GM12878 (cell line): ENCODE results near the gene TH. TPM values are rescaled to one million over a fixed set of nuclear protein-coding genes. Genes with fewer than 3 reads are reported as not detected.

Experiments
- CEBPB ChIP-seq, 2 experiments: fragments of 150-350 bp in 1 of 2; IDR thresholded peaks; 2 replicates each; pipeline ENCODE4 v1.6.1; 2012 to 2014; ENCODE audit warnings: low read depth in 2 of 2, low read length in 2 of 2, borderline replicate concordance in 1 of 2, inconsistent platforms in 1 of 2
- CEBPZ ChIP-seq: fragments of 150-350 bp; IDR thresholded peaks from 2 replicates; pipeline ENCODE4 v1.6.1; 2016; ENCODE audit warnings: low read depth, low read length
- CHD2 ChIP-seq: IDR thresholded peaks from 2 replicates; pipeline ENCODE4 v1.6.1; 2011; ENCODE audit warnings: low read depth, low read length, improper control_type of control experiment, borderline replicate concordance
- E2F4 ChIP-seq: IDR thresholded peaks from 2 replicates; pipeline ENCODE4 v1.6.1; 2012; ENCODE audit warnings: low read depth, low read length, improper control_type of control experiment
- ELK1 ChIP-seq: IDR thresholded peaks from 2 replicates; pipeline ENCODE4 v1.6.1; 2012; ENCODE audit warnings: low read depth, low read length, improper control_type of control experiment
- EP300 ChIP-seq, 2 experiments: fragments of 150-350 bp in 1 of 2; IDR thresholded peaks; 2 replicates each; pipeline ENCODE4 v1.6.1; 2011 to 2012; ENCODE audit warnings: low read depth in 2 of 2, low read length in 2 of 2, borderline replicate concordance in 1 of 2, improper control_type of control experiment in 1 of 2, inconsistent platforms in 1 of 2; ENCODE audit not compliant: control insufficient read depth in 1 of 2
- FOXK2 ChIP-seq: fragments of 450-650 bp; IDR thresholded peaks from 2 replicates; pipeline ENCODE4 v1.6.1; 2017; ENCODE audit warnings: mild to moderate bottlenecking, moderate library complexity
- IKZF1 ChIP-seq: fragments of 450-650 bp; conservative IDR thresholded peaks from 2 replicates; pipeline ENCODE4 v1.6.1; 2017; ENCODE audit warnings: antibody characterized with exemption, mild to moderate bottlenecking
- IRF4 ChIP-seq: IDR thresholded peaks from 2 replicates; pipeline ENCODE4 v1.6.1; 2011; ENCODE audit warnings: low read depth, low read length
- JUNB ChIP-seq: IDR thresholded peaks from 2 replicates; pipeline ENCODE4 v1.6.1; 2016; ENCODE audit warnings: antibody characterized with exemption, mild to moderate bottlenecking
- RAD21 ChIP-seq: IDR thresholded peaks from 2 replicates; pipeline ENCODE4 v1.6.1; 2011; ENCODE audit warnings: mild to moderate bottlenecking, low read depth, low read length, moderate library complexity; ENCODE audit not compliant: insufficient read depth
- RB1 ChIP-seq: fragments of 450-650 bp; formaldehyde crosslinking; IDR thresholded peaks from 2 replicates; pipeline ENCODE4 v1.6.1; 2017; ENCODE audit warnings: mild to moderate bottlenecking, borderline replicate concordance
- RCOR1 ChIP-seq: conservative IDR thresholded peaks from 2 replicates; pipeline ENCODE4 v1.6.1; 2012; ENCODE audit warnings: low read depth, low read length, improper control_type of control experiment
- RFX5 ChIP-seq: IDR thresholded peaks from 2 replicates; pipeline ENCODE4 v1.6.1; 2011; ENCODE audit warnings: low read depth, low read length, improper control_type of control experiment
- SMC3 ChIP-seq: IDR thresholded peaks from 2 replicates; pipeline ENCODE4 v1.6.1; 2011; ENCODE audit warnings: low read length, improper control_type of control experiment, borderline replicate concordance
- SRF ChIP-seq, 2 experiments: IDR thresholded peaks; 2 replicates each; pipeline ENCODE4 v1.6.1; 2011; ENCODE audit warnings: low read depth in 2 of 2, low read length in 2 of 2, mild to moderate bottlenecking in 1 of 2, moderate library complexity in 1 of 2
- TCF12 ChIP-seq: IDR thresholded peaks from 2 replicates; pipeline ENCODE4 v1.6.1; 2011; ENCODE audit warnings: low read depth, mild to moderate bottlenecking, low read length
- YY1 ChIP-seq: IDR thresholded peaks from 2 replicates; pipeline ENCODE4 v1.6.1; 2011; ENCODE audit warnings: low read depth, mild to moderate bottlenecking, low read length
- ZBTB4 ChIP-seq: fragments of 450-650 bp; formaldehyde crosslinking; IDR thresholded peaks from 2 replicates; pipeline ENCODE4 v1.4.0; 2022; ENCODE audit warnings: mild to moderate bottlenecking, moderate library complexity
- ZNF217 ChIP-seq: fragments of 450-650 bp; IDR thresholded peaks from 2 replicates; pipeline ENCODE4 v1.6.1; 2017; ENCODE audit warnings: antibody characterized with exemption, mild to moderate bottlenecking
- polyA plus RNA-seq, 11 experiments: library from polyadenylated mRNA; depleted of rRNA in 4 of 11; unstranded in 6 of 11; stranded (reverse) in 5 of 11; fragments of >200 nt; fragmentation: Nextera tagmentation in 4 of 11; fragmentation: Illumina TruSeq in 1 of 11; extraction: Ambion mirVana in 4 of 11; extraction: Trizol in 1 of 11; gene quantifications; 1 replicate in 1 of 11; 2 replicates in 10 of 11; pipeline versions ENCODE4 v1.2.1 to v1.2.3, GENCODE V29; 2011 to 2016; ENCODE audit warnings: inconsistent platforms in 2 of 11, missing spikeins in 2 of 11, low read depth in 1 of 11
- total RNA-seq, 4 experiments: library from RNA; depleted of rRNA in 3 of 4; stranded (reverse); fragments of >200 nt in 3 of 4; fragmentation: Illumina TruSeq in 1 of 4; extraction: Trizol in 1 of 4; gene quantifications; 2 replicates each; pipeline versions ENCODE4 v1.2.1 to v1.2.3, GENCODE V29; 2013 to 2021

TH gene
- total and polyA plus RNA-seq, 10 of the 15 experiments (the other 5 are each of a cell fraction or from before 2014, with no cell fraction given): not detected

GRCh38 chr11:2151500-2152257, 19.9 kb downstream of the TH start (continued):
- TF ChIP-seq CEBPZ (no peak), YY1 (peak; percentile 68), SMC3 (peak; percentile 71), IKZF1 (no peak), SRF (IDR thresholded peaks at IDR 0.05; ENCODE audit: low read depth in 2 of 2, low read length in 2 of 2) (no peak), RB1 (0 out of 2 replicates have a peak, but pooled peaks have one; percentile 38), RCOR1 (0 out of 2 replicates have a peak, but pooled peaks have one; percentile 16), RAD21 (peak; percentile 80), ELK1 (no peak), FOXK2 (no peak), ZBTB4 (no peak), TCF12 (no peak), JUNB (no peak), E2F4 (no peak), CEBPB (IDR thresholded peaks at IDR 0.05; ENCODE audit: borderline replicate concordance in 1 of 2, low read depth in 2 of 2, low read length in 2 of 2) (no peak), RFX5 (no peak), IRF4 (no peak), CHD2 (no peak), EP300 (IDR thresholded peaks at IDR 0.05; ENCODE audit: borderline replicate concordance in 1 of 2, control insufficient read depth in 1 of 2, low read depth in 2 of 2, low read length in 2 of 2) (no peak), ZNF217 (no peak)
